GM21528 (cell line): ENCODE data around the gene MALRD1.
"Not testable (repeated sequence)": the region's sequence is repeated elsewhere in the genome, so short reads cannot be mapped to it uniquely, and the experiment has no call there.

Experiments
- ATAC-seq: cut with Tn5 transposase; IDR thresholded peaks from one replicate; pipeline ENCODE4 v1.9.1; 2021; ENCODE audit warnings: mild to moderate bottlenecking, moderate library complexity; ENCODE audit not compliant: unreplicated experiment, low FRiP score

Gene MALRD1

DNA sequence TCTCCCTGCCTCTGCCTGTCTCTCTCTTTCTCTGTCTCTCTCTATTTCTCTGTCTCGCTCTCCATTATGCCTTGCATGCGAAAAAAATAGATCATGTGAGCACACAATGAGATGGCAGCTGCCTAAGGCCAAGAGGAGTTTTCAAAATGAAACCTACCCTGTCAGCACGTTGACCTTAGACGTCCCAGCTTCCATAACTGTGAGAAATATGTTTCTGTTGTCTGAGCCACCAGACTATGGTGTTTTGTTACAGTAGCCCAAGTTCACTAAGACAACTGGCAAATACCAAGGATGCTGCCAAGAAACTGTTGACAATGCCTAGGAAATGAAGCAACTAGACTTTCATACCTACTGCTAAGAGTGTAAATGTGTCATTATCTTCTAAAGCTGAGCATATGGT, 697.1 kb downstream of the MALRD1 start:
- no peak for ATAC-seq

DNA sequence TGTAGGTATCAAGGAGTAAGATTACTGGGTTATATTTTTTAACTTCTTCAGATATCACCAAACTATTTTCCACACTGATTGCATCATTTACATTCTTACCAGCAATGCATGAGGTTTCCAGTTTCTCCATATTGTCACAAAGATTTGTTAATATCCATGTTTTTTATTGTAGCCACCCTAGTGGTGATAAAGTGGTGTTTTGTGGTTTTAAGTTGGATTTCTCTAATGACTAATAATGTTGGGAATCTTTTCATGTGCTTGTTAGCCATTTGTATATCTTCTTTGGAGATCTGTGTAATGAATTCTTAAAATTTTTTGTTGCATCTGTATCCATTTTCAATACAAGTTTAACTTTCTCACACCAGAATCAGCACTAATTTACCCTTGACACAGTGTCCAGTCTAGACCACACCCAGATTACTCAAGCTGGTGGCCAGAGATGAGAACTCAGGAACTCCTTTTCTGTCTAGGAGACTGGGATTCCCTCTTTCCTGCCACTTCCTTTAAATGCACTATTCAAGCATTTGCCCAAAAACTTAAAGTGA, 700.7 kb downstream of the MALRD1 start:
- no peak for ATAC-seq

DNA sequence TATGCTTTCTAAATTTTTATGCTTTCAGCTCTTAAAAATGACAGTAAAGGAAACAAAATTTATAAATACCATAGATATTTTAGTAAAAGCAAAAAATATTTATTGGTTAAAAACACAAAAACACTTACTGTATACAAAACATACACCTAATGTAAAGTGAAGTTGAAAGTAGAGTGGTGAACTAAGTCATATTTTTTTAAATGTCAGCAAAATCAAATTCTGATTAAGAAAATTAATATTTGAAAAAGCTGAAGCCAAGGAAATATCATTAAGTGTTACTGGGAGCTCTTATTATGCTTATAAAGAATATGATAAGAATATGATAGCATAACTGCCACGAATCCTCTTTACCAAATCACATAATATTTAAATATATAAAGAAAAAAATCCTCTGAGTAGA, 702.4 kb downstream of the MALRD1 start:
- ATAC-seq: no peak

DNA sequence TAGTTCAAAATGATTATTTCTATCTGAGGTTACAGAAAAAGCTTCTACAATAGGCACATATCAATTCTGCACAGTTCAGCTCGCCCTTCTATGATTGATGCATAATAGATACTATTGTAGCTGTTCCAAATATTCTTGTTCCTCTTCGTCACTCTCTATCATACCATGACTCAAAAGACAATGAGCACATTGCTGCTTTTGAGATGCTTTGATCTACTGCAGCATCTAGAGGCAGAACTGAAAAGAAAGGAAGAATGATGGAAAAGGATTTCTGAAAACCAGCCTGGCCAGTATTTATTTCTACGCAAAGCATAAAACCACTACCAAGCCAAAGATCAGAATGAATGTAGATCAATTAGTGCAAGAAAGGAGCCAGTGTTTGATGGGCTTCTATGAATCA, 708.3 kb downstream of the MALRD1 start:
- ATAC-seq: no peak

DNA sequence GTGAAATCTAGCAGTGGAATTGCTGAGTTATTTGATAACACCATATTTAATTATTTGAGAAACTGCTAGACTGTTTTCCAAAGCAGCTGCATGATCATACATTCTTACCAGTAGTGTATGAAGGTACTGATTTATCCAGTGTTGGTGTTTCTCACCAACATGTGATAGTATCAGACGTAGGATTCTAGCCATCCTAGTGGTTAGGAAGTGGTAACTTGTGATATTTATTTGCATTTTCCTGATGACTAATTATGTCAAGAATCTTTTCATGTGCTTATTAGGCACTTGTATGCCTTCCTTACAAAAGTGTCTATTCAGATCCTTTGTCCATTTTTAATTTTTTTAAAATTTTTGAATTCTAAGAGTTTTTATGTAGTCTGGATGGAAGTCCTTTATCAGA, 713.4 kb downstream of the MALRD1 start:
- ATAC-seq: no peak

DNA sequence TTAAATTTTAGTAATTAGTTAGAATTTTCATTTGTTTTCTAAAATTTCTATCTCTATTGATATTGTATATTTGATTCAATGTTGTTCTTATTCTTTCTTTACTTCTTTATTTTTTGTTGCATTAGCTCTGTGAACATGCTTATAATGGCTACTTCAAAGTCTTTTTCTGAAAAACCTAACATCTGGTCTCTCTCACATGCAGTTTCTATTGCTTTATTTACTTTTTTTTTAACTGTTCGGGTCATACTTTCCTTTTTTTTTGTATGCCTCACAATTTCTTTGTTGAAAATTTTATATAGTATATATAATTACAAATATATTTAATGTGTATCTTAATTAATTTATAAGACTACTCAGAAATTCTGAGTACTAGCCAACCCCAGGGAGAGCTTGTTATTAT, 715.5 kb downstream of the MALRD1 start:
- ATAC-seq: no peak

DNA sequence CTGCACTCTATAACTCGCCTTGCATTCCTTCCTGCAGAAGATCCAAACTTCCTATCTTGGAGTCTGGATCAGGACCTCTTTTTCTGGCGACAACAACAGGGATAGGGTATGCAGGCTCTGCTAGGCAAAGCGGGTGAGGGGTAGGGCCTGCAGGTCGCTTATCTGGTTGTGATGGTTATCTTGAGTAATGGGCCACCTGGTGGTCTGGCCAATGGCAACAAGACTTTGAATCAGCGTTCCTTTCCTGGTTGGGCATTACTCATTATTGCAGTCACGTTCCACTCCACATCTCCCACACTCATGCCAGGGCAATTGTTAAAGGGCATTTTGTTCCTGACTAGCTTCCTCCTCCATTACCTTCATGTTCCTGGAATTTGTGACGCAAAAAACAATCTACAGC, 719.3 kb downstream of the MALRD1 start:
- no peak for ATAC-seq

DNA sequence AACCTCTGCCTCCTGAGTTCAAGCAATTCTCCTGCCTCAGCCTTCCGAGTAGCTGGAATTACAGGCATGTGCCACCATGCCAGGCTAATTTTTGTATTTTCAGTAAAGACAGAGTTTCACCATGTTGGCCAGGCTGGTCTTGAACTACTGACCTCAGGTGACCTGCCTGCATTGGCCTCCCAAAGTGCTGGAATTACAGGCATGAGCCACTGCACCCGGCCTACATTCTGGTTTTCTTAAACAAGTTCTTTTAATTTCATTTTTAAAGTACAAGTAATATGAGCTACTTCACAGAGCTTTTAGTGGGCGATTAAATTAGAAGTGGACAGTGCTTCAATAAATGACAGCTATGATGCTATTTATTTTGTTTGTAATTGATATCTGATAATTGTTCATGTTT, 721.2 kb downstream of the MALRD1 start:
- not testable (repeated sequence) for ATAC-seq

DNA sequence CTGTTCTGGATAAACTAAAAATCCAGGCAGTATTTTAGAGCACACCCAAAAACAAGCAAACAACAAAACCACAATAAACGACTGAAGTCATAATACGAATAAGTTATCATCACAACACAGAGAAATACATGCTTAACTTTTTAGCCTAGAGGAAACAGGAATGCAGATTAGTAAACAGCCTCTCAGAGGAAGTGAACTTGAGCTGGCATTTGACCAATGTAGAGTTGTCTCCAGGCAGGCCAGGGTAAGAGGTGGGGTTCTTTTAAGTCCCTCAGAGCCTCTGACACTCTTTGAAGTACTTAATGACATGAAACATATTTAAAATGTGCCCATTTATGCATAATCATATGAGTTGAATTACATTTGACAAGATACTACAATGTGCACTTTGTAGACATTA, 724.4 kb downstream of the MALRD1 start:
- no peak for ATAC-seq

DNA sequence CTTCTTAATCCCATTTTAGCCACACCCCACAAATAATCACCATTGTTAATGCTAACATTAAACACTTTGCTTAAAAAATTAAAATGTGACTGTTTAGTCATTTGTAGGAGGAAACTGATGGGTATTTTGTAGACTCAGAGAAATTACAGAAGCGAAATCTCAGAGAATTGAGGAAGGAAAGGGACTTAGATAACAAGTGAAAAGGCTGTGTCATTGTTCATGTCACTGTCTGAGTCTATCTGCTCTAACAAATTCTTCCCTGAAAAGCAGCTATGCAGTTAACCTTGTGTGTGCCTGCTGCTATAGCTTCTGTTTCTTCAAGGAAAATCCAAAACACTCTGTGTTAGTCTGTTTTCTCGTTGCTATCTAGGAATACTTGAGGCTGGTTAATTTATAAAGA, 726.7 kb downstream of the MALRD1 start:
- no peak for ATAC-seq

DNA sequence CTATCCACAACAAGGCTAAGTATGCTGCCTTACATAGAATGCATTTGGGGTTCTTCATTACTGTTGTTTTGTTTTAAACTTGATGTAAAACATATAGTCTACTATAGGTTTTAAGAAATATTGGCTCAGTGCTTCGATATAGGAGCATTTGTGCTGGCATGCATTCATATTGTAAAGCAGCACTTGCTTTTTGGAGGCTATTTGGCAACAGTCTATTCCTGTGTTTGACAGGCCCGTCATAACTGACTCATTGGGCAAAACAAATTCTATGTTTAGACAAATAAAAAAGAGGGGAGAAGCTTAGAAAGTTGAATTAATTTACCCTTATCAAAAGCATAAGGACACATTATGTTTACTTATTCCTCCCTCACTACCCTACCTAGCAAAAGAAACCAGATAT, 729.2 kb downstream of the MALRD1 start:
- no peak for ATAC-seq

DNA sequence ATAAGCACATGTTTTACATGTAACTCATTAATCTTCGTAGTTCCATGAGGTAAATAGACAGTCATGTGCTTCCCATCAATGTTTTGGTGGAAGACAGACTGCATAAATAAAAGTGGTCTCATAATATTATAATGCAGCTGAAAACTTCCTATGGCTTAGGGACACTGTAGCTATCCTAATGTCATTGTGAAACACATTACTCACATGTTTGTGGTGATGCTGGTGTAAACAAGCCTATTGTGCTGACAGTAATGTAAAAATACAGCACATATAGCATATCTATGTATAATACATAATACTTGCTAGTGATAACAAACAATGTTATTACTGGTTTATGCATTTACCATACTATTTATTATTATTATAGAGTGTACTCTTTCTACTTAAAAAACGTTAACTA, 730.4 kb downstream of the MALRD1 start:
- no peak for ATAC-seq

DNA sequence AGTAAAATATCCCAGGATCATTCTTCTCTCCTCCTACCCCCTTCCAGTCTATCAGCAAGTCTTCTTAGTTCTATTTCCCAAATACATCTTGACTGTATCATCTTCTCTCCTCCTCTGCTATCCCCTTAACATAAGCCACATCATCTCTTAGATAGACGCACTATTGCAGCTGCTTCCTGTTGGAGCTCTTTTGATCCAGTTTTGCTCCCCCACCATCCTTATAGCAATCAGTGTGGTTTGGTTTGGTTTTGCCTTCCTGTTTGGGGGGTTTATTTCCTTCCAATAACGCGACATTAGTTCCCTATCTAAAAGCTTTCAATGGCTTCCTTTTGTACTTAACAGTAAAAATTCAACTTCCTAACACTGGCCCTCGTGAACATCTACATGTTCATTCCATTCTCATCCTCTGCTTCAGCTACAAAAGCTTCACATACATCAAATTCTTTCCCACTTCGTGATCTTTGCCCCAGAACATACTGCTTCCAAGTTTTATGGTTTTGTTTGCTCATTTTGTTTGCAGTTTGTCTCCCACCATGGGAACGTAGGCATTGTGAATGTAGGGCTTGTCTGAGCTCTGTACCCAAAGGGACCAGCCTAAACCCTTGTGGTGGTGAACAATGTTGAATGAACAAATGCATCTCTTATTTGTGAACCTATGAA, 734.0 kb downstream of the MALRD1 start:
- ATAC-seq: no peak

DNA sequence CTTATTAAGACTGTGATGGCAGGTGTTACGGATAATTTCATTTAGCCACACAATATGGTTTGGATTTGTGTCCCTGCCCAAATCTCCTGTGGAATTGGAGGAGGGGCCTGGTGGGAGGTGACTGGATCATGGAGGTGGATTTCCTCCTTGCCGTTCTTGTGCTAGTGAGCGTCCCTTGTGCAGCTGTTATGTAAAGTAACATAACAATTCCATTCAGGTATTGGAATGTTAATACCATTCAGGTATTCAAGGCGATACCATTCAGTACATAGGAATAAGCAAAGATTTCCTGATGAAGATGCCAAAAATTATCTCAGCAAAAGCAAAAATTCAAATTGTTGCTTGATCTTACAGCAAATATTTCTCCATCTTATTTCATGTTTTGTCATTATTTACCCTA, 735.1 kb downstream of the MALRD1 start:
- no peak for ATAC-seq
